HG02571 (cell line): ENCODE measurements around the gene PCBP3.

Source experiments
- ATAC-seq: cut with Tn5 transposase; IDR thresholded peaks from one replicate; pipeline ENCODE4 v1.9.1; 2021; ENCODE audit warnings: mild to moderate bottlenecking, moderate library complexity; ENCODE audit not compliant: unreplicated experiment

Gene PCBP3

DNA sequence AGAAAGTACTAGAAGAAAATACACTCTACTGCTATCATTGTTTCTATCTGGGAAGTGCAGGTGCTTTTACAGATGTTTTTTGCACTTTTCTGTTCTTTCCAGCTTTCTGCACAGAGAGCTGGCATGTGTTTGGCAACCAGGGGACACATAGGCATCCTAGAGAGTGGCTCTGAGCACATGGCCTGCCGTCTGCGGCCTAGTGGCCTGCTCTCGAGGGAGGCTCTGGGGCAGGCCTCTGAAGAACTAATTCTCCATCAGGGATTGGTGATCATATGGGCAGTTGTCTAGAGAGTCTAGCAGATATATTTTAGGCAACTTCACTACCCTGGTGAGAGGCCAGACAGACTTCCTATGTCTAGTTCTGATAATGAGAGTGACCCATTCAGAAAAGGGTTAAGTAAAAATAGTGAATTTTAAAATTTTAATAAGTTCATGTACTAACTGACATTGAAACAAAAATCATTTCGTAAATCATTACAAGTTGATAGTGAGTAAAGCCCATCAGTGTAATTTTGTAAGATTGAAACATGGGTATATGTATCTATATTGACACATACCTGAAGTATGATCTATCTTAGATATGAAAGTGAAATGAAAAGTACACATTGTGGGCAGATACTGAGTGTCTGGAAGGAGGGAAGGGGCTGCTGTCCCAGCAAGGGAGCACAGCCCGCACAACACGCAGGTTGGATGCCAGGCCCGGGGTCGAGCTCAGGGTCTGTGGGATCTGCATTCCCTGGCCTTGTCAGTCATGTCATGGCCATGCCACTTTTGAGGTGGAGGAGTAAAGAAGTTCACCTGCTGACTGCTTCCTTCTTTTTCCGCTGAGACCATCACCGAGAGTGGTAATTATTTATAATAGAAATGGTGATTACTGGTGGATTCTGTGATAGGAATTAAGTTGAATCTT is 79.8 kb downstream of the PCBP3 start:
- ATAC-seq, result no peak

- no peak for ATAC-seq
Measured at GRCh38 chr21:45724345-45724961, 80.9 kb downstream of the PCBP3 start.

DNA sequence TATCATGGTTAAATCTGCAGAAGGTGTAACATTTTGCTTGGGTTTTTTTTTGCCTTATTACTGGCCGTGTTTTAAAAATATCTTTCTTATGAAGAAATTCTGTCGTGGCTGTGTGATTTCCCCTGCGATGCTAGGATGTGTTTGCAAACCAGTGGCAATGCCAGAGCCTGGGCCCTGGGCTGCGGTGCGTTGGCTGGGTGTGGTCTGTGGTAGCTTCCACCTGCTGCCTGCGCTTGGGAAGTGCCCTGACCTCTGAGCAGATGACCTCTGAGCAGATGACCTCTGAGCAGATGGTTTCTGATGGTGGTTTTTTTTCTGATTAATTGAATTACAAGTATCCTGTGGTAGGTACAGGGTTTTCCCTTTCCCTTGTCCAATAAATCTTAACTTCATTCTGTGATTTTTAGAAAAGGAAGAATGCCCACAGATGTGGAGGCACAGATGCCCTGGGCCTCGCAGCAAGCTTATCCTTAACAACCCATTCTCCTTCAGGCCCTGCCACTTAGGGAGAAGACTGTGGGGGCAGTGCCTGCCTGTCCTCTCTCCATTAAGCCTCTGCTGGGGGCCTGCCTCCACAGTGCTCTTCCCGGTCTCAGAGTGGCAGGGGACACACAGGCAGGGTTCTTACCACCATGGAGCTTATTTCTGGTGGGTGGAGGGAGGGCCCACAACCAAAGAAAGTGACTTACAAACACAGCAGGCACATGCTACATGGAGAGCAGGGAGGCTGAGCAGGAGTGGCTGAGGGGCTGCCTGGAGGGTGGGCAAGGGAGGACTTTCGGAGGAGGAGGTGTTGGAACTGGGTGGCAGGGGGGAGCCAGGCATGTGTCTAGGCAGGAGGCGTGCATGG is 81.7 kb downstream of the PCBP3 start:
- no peak for ATAC-seq

DNA sequence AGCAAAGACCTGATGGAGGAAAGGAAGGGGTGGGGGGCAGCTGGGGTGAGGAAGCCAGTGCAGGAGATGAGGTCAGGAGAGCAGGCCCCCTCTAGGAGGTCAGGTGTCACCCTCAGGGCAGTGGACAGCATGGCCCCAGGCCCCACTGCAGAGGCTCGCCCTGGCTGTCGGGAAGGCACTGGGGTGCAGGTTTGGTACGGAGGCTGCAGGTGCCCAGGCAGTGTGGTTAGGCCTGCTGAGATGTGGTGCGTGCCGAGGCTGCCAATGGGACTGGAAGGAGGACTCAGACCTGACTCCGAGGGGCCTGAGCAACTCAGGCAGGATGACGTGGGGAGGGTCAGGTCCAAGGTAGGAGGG is 82.3 kb downstream of the PCBP3 start:
- no peak for ATAC-seq

DNA sequence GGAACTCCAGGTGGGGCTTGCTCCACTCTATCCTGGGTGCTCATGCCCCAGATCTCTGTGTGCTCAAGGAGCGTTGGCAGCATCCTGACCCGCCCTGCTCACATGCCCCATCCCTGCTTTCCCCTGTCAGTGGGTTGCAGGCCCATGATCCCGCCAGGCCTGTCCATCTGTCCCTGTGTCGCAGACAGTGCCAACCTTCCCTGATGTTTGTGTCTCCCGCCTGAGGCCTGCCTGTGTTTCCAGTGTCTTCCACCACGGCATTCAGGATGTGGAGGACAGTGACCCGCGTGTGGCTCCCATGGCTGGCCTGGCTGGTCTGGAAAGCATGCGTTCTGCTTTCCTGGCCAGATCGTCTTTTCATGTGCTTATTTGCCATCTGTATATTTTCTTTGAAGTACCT is 82.9 kb downstream of the PCBP3 start:
- ATAC-seq, result no peak

DNA sequence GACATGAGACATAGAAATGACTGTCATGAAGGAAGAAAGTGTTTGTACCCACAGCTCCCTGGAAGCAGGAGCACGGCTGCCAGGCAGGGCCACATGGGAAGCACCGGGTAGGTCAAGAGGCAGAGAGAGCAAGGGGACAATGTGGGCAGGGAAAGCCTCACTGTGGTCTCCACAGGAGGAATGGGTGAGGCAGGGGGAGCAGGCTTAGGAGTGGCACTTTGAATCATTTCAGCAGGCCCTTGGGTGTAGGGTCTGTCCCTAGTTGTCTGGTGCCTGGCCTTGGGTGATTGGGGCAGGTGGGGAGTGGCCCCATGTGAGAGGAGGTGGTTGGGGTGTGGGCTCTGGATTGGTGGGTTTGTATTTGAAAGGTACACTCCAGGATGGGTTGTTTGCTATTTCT is 83.9 kb downstream of the PCBP3 start:
- ATAC-seq, result no peak

GRCh38 chr21:45735259-45736000 is 91.9 kb downstream of the PCBP3 start:
- ATAC-seq, result no peak

DNA sequence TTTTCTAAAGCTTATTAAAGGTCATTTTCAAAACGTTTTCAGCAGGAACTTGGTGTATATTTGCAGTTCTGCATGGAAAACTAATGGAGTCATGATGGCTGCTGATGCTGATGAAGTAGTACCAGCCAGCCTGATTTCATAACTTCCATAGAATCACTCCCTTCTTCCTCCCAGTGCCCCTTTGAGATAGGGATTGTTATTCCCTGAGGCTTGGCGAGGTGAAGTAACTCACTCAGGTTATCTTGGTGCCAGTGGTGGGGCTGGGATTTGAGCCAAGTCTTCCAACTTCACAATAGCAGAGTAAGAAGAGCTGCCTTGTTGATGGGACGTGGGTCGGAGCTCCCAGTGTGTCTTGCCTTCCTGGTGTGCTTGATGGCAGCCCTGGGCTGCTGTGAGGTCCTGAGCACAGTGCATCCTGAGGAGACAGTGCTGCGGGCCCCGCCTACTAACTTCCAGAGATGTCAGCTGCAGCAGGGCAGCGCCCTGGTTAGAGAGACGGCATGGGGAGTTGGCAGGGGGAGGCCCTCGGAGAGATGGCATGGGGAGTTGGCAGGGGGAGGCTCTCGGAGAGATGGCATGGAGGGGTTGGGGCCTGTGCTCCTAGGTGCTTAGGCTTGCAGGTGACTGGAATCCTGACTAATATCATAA is 92.6 kb downstream of the PCBP3 start:
- ATAC-seq, result no peak

DNA sequence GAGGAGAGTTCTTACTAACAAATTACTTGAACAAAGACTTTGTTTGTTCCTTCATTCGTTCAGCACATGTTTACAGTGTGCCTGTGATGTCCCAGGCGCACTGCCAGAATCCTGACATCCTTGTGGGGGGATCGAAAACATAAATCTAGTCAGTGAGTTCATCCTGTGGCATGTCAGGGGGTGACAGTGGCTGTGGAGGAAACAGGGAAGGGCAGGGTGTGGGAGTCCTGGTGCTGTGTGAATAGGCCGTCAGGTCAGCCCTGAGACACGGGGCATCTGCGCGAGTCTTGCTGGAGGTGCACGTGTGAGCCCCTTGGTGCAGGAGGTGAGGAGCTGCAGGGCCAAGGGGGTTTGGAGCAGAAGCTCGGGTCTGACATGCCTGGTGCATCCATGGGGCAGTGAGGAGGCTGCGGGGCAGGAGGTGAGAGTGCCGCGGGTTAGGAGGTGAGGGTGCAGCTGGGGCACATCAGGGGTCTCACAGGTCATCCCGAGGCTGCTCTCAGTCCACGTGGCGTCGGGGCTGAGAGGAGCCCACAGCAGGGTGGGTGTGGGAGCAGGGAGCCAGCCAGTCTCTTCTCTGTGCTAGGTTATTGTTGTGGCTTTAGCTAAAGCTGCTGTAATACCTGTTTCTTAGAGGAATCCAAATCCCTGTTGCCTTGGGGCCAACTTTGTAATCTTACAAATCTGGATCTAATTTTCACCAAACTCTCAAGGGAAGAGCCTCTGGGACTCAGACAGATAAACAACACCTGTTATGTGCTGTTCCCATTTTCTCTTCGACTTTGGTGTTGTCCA is 93.4 kb downstream of the PCBP3 start:
- ATAC-seq, result no peak

- ATAC-seq, result no peak
Measured at GRCh38 chr21:45737485-45738166, 94.1 kb downstream of the PCBP3 start.

- no peak for ATAC-seq
Measured at GRCh38 chr21:45739218-45740087, 95.9 kb downstream of the PCBP3 start.

DNA sequence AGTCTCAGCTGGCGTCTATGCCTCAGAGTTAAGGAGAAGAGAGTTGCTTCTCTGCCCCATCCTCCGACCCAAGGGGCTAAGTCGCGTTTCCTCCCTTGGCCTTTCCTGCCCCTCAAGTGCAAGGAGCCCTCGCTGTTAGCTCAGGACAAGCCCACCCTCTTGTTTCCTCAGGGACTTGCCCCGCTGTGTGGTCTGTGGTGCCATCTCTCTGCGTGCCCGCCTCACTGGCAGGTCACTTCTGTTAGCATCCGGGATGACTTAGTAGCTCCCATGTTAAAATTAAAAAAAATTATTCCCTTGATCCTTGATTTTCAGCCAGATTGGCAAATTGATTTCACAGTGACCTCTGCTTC is 96.5 kb downstream of the PCBP3 start:
- ATAC-seq, result no peak

DNA sequence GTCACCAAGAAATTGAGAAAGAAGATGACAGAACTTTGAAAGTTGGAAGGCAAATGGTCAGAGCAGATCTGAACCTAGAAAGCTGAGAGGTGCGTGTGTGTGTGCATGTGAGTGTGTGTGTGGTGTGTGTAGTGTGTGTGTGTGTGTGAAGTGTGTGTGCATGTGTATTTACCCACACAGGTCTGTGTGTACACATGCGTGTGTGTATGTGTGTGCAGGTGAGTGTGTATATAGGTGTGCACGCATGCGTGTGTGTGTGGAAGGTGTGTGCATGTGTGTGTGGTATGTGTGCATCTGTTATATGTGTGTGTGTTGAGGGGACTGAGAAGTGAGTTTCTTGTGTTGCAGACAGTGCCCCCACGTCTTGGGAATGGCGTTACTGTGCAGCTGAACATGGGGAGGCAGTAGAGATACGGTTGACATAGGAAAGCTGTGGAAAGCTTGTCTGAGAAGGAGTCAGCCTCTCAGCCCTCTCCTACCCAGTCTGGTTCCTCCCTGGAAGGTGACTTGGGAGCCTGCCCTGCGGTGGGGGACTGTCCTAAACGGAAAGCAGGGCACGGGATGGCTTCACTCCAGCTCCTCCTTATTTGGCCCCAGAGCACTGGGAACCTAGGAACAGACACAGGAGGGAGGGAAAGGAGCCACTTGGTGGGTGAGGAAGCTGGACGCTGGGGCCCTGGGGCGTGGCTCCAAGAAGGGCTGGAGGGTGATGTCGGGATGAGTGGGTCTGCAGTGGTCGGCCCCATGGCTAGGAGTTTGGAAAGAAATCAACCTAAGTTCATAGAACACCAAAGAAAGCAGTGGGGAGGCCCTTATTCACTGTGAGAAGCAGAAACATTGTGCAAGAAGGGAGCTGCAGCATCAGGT is 97.2 kb downstream of the PCBP3 start:
- no peak for ATAC-seq

DNA sequence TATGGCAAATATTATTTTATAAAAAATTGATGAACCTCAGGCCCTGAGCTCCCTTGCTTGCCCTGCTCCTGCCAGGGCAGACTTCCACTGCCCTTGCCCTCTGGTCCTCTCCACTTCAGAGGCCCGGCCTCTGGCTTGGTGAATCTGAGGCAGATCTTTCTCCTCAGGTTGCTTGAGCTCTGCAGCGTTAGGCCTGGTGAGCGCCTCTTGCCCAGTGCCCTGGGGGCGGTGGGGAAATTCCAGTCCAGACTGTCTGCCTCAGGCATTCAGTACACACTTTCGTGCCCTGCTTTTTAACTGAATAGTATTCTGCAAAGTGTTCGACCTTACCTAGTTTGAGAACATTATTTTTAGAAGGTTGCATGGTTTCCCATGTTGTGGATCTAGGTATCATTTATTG is 98.2 kb downstream of the PCBP3 start:
- ATAC-seq, result no peak

- no peak for ATAC-seq
Measured at GRCh38 chr21:45742247-45742646, 98.7 kb downstream of the PCBP3 start.

DNA sequence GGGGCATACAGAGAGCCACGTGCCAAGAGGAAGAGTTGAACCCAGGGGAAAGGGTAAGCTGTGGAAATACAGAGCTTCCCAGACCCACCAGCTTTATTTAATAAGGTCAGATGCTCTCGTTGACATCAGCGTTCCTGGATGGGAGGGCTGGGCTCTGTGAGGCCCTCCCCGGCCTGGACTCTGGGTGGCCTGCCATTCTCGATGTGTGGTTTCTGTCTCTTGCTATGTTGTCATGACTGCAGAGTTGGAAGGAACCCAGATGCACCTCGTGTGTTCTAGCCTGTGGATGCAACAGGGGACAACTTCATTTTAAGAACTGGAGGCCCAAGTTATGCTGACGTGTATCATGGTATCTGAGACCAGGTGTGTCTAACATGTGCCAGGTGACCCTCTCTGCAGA is 101.7 kb downstream of the PCBP3 start:
- no peak for ATAC-seq

DNA sequence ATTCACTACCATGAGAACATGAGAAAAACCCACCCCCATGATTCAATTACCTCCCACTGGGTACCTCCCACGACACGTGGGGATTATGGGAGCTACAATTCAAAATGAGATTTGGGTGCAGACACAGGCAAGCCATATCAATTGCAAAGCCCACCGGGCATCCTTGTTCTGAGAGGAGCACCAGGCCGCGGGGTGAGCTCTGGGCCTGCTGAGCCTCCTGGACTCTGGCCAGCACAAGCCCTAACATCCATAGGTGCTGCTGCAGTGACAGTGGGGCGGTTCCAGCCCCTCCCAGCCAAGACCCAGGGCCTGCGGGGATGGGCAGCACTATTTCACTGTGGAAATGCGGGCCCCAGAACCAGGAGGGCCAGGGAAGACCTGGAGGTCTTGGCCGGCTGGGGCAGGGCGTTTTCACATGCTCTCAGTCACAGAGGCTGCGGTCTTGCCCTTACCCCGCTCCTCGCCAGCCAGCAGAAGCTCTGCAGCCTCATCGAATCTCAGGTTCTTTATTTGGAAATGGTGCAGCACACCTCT is 103.8 kb downstream of the PCBP3 start:
- ATAC-seq, result no peak
